Prostate gland (tissue), 2 donors: ENCODE data around the gene ARHGAP42. TPM values are rescaled to one million over a fixed set of nuclear protein-coding genes. Genes with fewer than 3 reads are reported as not detected.
"Not testable (repeated sequence)": the region's sequence is repeated elsewhere in the genome, so short reads cannot be mapped to it uniquely, and the experiment has no call there.

Experiments used
- DNase-seq: peaks from one replicate; pipeline ENCODE4 v3.0.0-alpha.2; 2019; ENCODE audit warnings: low spot score
- H3K27ac ChIP-seq, 2 donors: fragments of 200-600 bp; sonication (generic); 2 replicates each; pipeline ENCODE4 v1.5.1; 2017 to 2019
- H3K27me3 ChIP-seq: fragments of 200-600 bp; sonication (generic); replicated peaks from 2 replicates; pipeline ENCODE4 v1.5.1; 2019; ENCODE audit not compliant: insufficient read depth
- H3K36me3 ChIP-seq, 2 donors: fragments of 200-600 bp; sonication (generic); 1 replicate in 1 of 2; 2 replicates in 1 of 2; pipeline versions ENCODE4 v1.5.1 to v1.8.1; 2017 to 2019
- H3K4me1 ChIP-seq: fragments of 200-600 bp; sonication (generic); replicated peaks from 2 replicates; pipeline ENCODE4 v1.5.1; 2019
- H3K4me3 ChIP-seq, 2 donors: fragments of 200-600 bp; sonication (generic); 2 replicates each; pipeline ENCODE4 v1.5.1; 2017 to 2019
- H3K9me3 ChIP-seq: fragments of 200-600 bp; sonication (generic); 2 replicates; pipeline ENCODE4 v1.5.1; 2017
- POLR2A ChIP-seq: fragments of 450-650 bp; IDR thresholded peaks from one replicate; pipeline ENCODE4 v1.6.1; 2016; ENCODE audit warnings: antibody characterized with exemption, mild to moderate bottlenecking
- POLR2AphosphoS5 ChIP-seq: sonication (generic); formaldehyde crosslinking; IDR thresholded peaks from one replicate; pipeline ENCODE4 v1.6.1; 2017; ENCODE audit warnings: antibody characterized with exemption
- WGBS: methylation state at CpG from one replicate; pipeline ENCODE4 v1.1.5; 2018; 5-methylcytosine and 5-hydroxymethylcytosine counted together
- intact Hi-C: fragments of 100-400 bp; cut with DNase I; formaldehyde crosslinking; loops from one replicate; pipeline ENCODE4 v1.14.2; 2022
- total RNA-seq, 2 donors: library from RNA; depleted of rRNA; stranded (reverse); fragments of >200 nt; gene quantifications; one replicate each; pipeline ENCODE4 v1.1.0, GENCODE V29; 2016
- TF ChIP-seq, protein P1 (sequence below), 4 experiments: fragments of 200-600 bp in 2 of 4; fragments of 450-650 bp in 2 of 4; sonication (generic) in 2 of 4; IDR thresholded peaks; 1 replicate in 3 of 4; 2 replicates in 1 of 4; pipeline ENCODE4 v1.5.1; 2016 to 2019; ENCODE audit warnings: antibody characterized with exemption in 4 of 4, mild to moderate bottlenecking in 2 of 4, moderate library complexity in 2 of 4

ARHGAP42 gene
- total RNA-seq, 2 donors from 2014 or later, result 12.8 to 20.5 TPM

DNA sequence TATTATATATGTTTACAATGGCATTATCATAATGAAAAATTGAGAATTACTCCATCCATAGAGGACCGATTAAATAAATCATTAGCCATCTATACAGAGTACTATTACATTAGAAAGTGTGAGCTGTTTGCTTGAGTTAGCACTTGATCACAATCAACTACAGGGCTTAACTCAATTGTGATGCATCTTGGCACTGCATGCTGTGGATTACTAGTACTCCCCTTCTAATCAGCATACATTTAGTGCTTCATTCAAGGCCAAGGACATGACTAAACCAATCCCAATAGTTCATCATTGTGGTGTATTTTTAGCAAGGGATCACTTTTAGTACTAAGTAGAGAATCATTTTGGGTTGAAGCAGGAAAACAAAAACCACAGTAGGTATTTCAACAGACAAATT, 23.5 kb upstream of the ARHGAP42 start:
- no peak for DNase-seq

GRCh38 chr11:100663996-100664395, 23.1 kb upstream of the ARHGAP42 start:
- intact Hi-C loops, result no loop called here
- no peak for TF ChIP-seq POLR2AphosphoS5
- TF ChIP-seq POLR2A, result no peak
- TF ChIP-seq, protein P1, sequence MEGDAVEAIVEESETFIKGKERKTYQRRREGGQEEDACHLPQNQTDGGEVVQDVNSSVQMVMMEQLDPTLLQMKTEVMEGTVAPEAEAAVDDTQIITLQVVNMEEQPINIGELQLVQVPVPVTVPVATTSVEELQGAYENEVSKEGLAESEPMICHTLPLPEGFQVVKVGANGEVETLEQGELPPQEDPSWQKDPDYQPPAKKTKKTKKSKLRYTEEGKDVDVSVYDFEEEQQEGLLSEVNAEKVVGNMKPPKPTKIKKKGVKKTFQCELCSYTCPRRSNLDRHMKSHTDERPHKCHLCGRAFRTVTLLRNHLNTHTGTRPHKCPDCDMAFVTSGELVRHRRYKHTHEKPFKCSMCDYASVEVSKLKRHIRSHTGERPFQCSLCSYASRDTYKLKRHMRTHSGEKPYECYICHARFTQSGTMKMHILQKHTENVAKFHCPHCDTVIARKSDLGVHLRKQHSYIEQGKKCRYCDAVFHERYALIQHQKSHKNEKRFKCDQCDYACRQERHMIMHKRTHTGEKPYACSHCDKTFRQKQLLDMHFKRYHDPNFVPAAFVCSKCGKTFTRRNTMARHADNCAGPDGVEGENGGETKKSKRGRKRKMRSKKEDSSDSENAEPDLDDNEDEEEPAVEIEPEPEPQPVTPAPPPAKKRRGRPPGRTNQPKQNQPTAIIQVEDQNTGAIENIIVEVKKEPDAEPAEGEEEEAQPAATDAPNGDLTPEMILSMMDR (IDR thresholded peaks at IDR 0.05), result no peak
- Histone ChIP-seq H3K4me1 (no peaks in the 10 kb centered on the region), H3K4me3 (no peak overlapping the region), H3K27me3 (no peaks in the 10 kb centered on the region), H3K36me3 (no peaks in the 10 kb centered on the region), H3K9me3 (no peaks in the 10 kb centered on the region), H3K27ac (no peak overlapping the region)
- DNase-seq, result no peak
- 92% methylated on average over 4 of the region's 4 CpGs for WGBS

More for the DNA sequence above, 23.5 kb upstream of the ARHGAP42 start:
- Histone ChIP-seq H3K36me3 (no peaks in the 10 kb centered on the region), H3K4me1 (no peaks in the 10 kb centered on the region), H3K9me3 (no peaks in the 10 kb centered on the region), H3K4me3 (no peak overlapping the region), H3K27ac (no peak overlapping the region), H3K27me3 (no peaks in the 10 kb centered on the region)
- intact Hi-C loops, result no loop called here
- WGBS, result 90% methylated on average over 1 of the region's 1 CpG
- TF ChIP-seq, protein P1 (IDR thresholded peaks at IDR 0.05), result no peak

- H3K27ac ChIP-seq, H3K4me1 ChIP-seq, H3K36me3 ChIP-seq, DNase-seq, intact Hi-C loops, H3K9me3 ChIP-seq, H3K4me3 ChIP-seq, H3K27me3 ChIP-seq: not testable (repeated sequence)
- WGBS, result 97% methylated on average over 3 of the region's 3 CpGs
Observed at GRCh38 chr11:100666816-100667215, 20.3 kb upstream of the ARHGAP42 start.

GRCh38 chr11:100667449-100667848, 19.6 kb upstream of the ARHGAP42 start:
- TF ChIP-seq, protein P1 (IDR thresholded peaks at IDR 0.05), result no peak
- no peak for TF ChIP-seq POLR2A
- TF ChIP-seq POLR2AphosphoS5, result no peak
- WGBS, result 83% methylated on average over 6 of the region's 6 CpGs
- Histone ChIP-seq H3K27ac (no peak overlapping the region), H3K27me3 (no peaks in the 10 kb centered on the region), H3K4me3 (no peak overlapping the region), H3K4me1 (no peaks in the 10 kb centered on the region), H3K9me3 (no peaks in the 10 kb centered on the region), H3K36me3 (no peaks in the 10 kb centered on the region)
- intact Hi-C loops, result no loop called here
- no peak for DNase-seq

DNA sequence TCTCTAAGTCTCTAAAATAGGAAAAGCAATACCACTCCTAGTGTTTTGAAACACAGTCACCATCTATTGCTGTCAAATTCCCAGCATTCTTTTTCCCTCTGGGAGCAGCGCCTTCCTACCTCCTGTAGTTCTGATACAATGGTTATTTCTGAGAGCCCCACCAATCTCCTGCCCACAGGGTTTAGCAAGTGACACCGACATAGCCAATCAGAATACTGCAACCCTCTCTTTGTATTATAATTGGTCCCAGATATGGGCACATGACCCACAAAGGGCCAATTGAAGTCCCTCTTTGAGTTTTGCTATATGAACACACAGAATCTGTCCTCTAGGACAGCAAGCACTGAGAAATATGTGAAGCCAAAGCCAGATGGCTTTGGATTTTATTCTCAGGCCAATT, 16.9 kb upstream of the ARHGAP42 start:
- H3K36me3 ChIP-seq, result no peaks in the 10 kb centered on the region
- no peak overlapping the region for H3K27ac ChIP-seq
- DNase-seq, result no peak
- intact Hi-C loops, result no loop called here
- H3K4me1 ChIP-seq, result no peaks in the 10 kb centered on the region
- no peak for TF ChIP-seq POLR2A
- TF ChIP-seq, protein P1 (IDR thresholded peaks at IDR 0.05), result no peak
- TF ChIP-seq POLR2AphosphoS5, result no peak
- H3K4me3 ChIP-seq, result no peak overlapping the region
- 96% methylated on average over 2 of the region's 2 CpGs for whole genome bisulfite sequencing
- no peaks in the 10 kb centered on the region for H3K27me3 ChIP-seq
- H3K9me3 ChIP-seq, result no peaks in the 10 kb centered on the region
